Breast epithelium (tissue), 3 donors: ENCODE results near the gene MRPS27.

Experiments used
- POLR2A ChIP-seq: fragments of 450-650 bp; IDR thresholded peaks from one replicate; pipeline ENCODE4 v1.6.1; 2016; ENCODE audit warnings: antibody characterized with exemption, mild to moderate bottlenecking, moderate library complexity
- POLR2AphosphoS5 ChIP-seq, 3 donors: sonication (generic); formaldehyde crosslinking; IDR thresholded peaks; one replicate each; pipeline ENCODE4 v1.6.1; 2017; ENCODE audit warnings: antibody characterized with exemption in 3 of 3
- TF ChIP-seq, protein P1 (sequence below), 3 donors: fragments of 450-650 bp; IDR thresholded peaks; one replicate each; pipeline ENCODE4 v1.5.1; 2016 to 2017; ENCODE audit warnings: antibody characterized with exemption in 3 of 3, mild to moderate bottlenecking in 3 of 3, moderate library complexity in 3 of 3

DNA sequence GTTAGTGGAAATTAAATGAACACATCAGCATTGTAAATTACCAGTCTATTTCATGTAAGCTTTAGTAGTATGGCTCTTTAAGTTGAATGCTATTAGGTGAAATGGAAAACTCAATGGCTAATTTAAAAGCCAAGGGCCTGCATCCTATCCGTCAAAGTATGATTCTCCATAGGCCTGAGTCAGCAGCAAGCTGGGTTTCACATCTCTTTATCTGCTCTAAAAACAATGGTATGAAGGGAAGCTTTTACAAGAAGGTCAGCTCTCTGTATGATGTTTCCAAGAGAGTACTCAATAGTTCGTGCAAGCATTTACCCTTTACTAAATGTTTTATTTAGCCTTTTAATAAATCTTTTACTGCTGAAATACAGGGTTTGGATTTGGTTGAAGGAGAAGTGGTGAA lies 149.9 kb downstream of the MRPS27 start:
- no peak for TF ChIP-seq POLR2A
- TF ChIP-seq, protein P1, sequence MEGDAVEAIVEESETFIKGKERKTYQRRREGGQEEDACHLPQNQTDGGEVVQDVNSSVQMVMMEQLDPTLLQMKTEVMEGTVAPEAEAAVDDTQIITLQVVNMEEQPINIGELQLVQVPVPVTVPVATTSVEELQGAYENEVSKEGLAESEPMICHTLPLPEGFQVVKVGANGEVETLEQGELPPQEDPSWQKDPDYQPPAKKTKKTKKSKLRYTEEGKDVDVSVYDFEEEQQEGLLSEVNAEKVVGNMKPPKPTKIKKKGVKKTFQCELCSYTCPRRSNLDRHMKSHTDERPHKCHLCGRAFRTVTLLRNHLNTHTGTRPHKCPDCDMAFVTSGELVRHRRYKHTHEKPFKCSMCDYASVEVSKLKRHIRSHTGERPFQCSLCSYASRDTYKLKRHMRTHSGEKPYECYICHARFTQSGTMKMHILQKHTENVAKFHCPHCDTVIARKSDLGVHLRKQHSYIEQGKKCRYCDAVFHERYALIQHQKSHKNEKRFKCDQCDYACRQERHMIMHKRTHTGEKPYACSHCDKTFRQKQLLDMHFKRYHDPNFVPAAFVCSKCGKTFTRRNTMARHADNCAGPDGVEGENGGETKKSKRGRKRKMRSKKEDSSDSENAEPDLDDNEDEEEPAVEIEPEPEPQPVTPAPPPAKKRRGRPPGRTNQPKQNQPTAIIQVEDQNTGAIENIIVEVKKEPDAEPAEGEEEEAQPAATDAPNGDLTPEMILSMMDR (IDR thresholded peaks at IDR 0.05): no peak
- no peak for TF ChIP-seq POLR2AphosphoS5 (IDR thresholded peaks at IDR 0.05)
